BLaER1 (cell line): ENCODE measurements around the gene FUCA2.
"Not testable (repeated sequence)": the region's sequence is repeated elsewhere in the genome, so short reads cannot be mapped to it uniquely, and the experiment has no call there.

ENCODE experiments used
- H3K27ac ChIP-seq: shearing (Covaris generic); formaldehyde crosslinking; 2 replicates; pipeline ENCODE4 v1.8.1; 2022
- H3K27me3 ChIP-seq: shearing (Covaris generic); formaldehyde crosslinking; 2 replicates; pipeline ENCODE4 v1.8.1; 2022
- H3K36me3 ChIP-seq: shearing (Covaris generic); formaldehyde crosslinking; 2 replicates; pipeline ENCODE4 v1.8.1; 2022
- H3K4me1 ChIP-seq: shearing (Covaris generic); formaldehyde crosslinking; 2 replicates; pipeline ENCODE4 v1.8.1; 2022
- H3K4me2 ChIP-seq: shearing (Covaris generic); formaldehyde crosslinking; 2 replicates; pipeline ENCODE4 v1.8.1; 2022
- H3K4me3 ChIP-seq: shearing (Covaris generic); formaldehyde crosslinking; 2 replicates; pipeline ENCODE4 v1.8.1; 2022
- H3K9ac ChIP-seq: shearing (Covaris generic); formaldehyde crosslinking; 2 replicates; pipeline ENCODE4 v1.8.1; 2022
- H3K9me3 ChIP-seq: shearing (Covaris generic); formaldehyde crosslinking; 2 replicates; pipeline ENCODE4 v1.8.1; 2022
- H4K20me1 ChIP-seq: shearing (Covaris generic); formaldehyde crosslinking; 2 replicates; pipeline ENCODE4 v1.8.1; 2022
- Cebpa-rat ChIP-seq: shearing (Covaris generic); IDR thresholded peaks from 2 replicates; pipeline ENCODE4 v1.8.1; 2022

The FUCA2 gene

GRCh38 chr6:143476545-143476944 lies 35.0 kb downstream of the FUCA2 start:
- Histone ChIP-seq H3K27ac (no peak overlapping the region), H3K9me3 (no peaks in the 10 kb centered on the region), H3K4me1 (no peaks in the 10 kb centered on the region), H3K27me3 (no peaks in the 10 kb centered on the region), H4K20me1 (no peaks in the 10 kb centered on the region), H3K9ac (no peak overlapping the region), H3K4me2 (no peak overlapping the region), H3K4me3 (no peak overlapping the region), H3K36me3 (peaks cover 62% of the 10 kb centered on the region)
- TF ChIP-seq Cebpa-rat: no peak

- Histone ChIP-seq H3K4me3 (no peak overlapping the region), H3K27ac (no peak overlapping the region), H3K36me3 (peaks cover 42% of the 10 kb centered on the region), H3K9me3 (no peaks in the 10 kb centered on the region), H4K20me1 (no peaks in the 10 kb centered on the region), H3K27me3 (no peaks in the 10 kb centered on the region), H3K4me2 (no peak overlapping the region), H3K4me1 (no peaks in the 10 kb centered on the region), H3K9ac (no peak overlapping the region)
- TF ChIP-seq Cebpa-rat: no peak
Observed at GRCh38 chr6:143471822-143472221, 39.7 kb downstream of the FUCA2 start.

- not testable (repeated sequence) for H3K9me3 ChIP-seq, H3K4me3 ChIP-seq, H3K4me2 ChIP-seq, H4K20me1 ChIP-seq, H3K9ac ChIP-seq, H3K27me3 ChIP-seq, H3K4me1 ChIP-seq, H3K27ac ChIP-seq
- H3K36me3 ChIP-seq: peaks cover 20% of the 10 kb centered on the region; the same call in 1 of the 2 replicates
Observed at GRCh38 chr6:143468823-143469222, 42.7 kb downstream of the FUCA2 start.

- TF ChIP-seq Cebpa-rat: no peak
- H4K20me1 ChIP-seq: no peaks in the 10 kb centered on the region
- H3K4me1 ChIP-seq: no peaks in the 10 kb centered on the region
- peaks cover 16% of the 10 kb centered on the region for H3K36me3 ChIP-seq
- H3K27me3 ChIP-seq: no peaks in the 10 kb centered on the region
- H3K4me3 ChIP-seq: no peak overlapping the region
- H3K27ac ChIP-seq: no peak overlapping the region
- no peak overlapping the region for H3K9ac ChIP-seq
- H3K9me3 ChIP-seq: no peaks in the 10 kb centered on the region
- H3K4me2 ChIP-seq: no peak overlapping the region
Observed at GRCh38 chr6:143468026-143468425, 43.5 kb downstream of the FUCA2 start.

- no peaks in the 10 kb centered on the region for H3K9me3 ChIP-seq
- H3K4me1 ChIP-seq: no peaks in the 10 kb centered on the region
- peaks cover 20% of the 10 kb centered on the region for H3K36me3 ChIP-seq
- no peaks in the 10 kb centered on the region for H4K20me1 ChIP-seq
- no peak for TF ChIP-seq Cebpa-rat
- H3K27ac ChIP-seq: no peak overlapping the region
- no peak overlapping the region for H3K4me2 ChIP-seq
- no peaks in the 10 kb centered on the region for H3K27me3 ChIP-seq
- H3K4me3 ChIP-seq: no peak overlapping the region
- H3K9ac ChIP-seq: no peak overlapping the region
Observed at GRCh38 chr6:143465546-143465945, 46.0 kb downstream of the FUCA2 start.

- Histone ChIP-seq H3K27me3 (no peaks in the 10 kb centered on the region), H3K4me1 (peaks cover 2% of the 10 kb centered on the region; the same call in 1 of the 2 replicates), H3K9ac (no peak overlapping the region), H4K20me1 (no peaks in the 10 kb centered on the region), H3K4me3 (no peak overlapping the region), H3K4me2 (no peak overlapping the region), H3K36me3 (peaks cover 25% of the 10 kb centered on the region), H3K27ac (no peak overlapping the region), H3K9me3 (no peaks in the 10 kb centered on the region)
- TF ChIP-seq Cebpa-rat: no peak
Observed at GRCh38 chr6:143457563-143458359, 53.8 kb downstream of the FUCA2 start.

- H3K27ac ChIP-seq: peak overlapping the region; percentile 88; the same call in 1 of the 2 replicates
- peaks cover 32% of the 10 kb centered on the region for H3K4me1 ChIP-seq
- H3K27me3 ChIP-seq: no peaks in the 10 kb centered on the region
- H3K4me2 ChIP-seq: peak overlapping the region; percentile 93
- no peaks in the 10 kb centered on the region for H3K9me3 ChIP-seq
- peaks cover 4% of the 10 kb centered on the region for H3K36me3 ChIP-seq
- TF ChIP-seq Cebpa-rat: peak; percentile 46; the same call in 1 of the 2 replicates
- peak overlapping the region; percentile 89 for H3K9ac ChIP-seq
- H3K4me3 ChIP-seq: peak overlapping the region; percentile 81
- no peaks in the 10 kb centered on the region for H4K20me1 ChIP-seq
Observed at GRCh38 chr6:143451531-143451930, 60.0 kb downstream of the FUCA2 start.

GRCh38 chr6:143450453-143451371 lies 60.8 kb downstream of the FUCA2 start, which contains the start of the genes ADAT2 and PEX3:
TSS of gene ADAT2 (minus strand) at chr6:143450695. CDS start at chr6:143450658, 37 bp downstream.
TSS of gene PEX3 (plus strand) at chr6:143450805. CDS start at chr6:143451043, 238 bp downstream.
- no peak for TF ChIP-seq Cebpa-rat
- Histone ChIP-seq H3K9me3 (no peaks in the 10 kb centered on the region), H3K4me2 (peak within 1 kb of the TSS; percentile 93), H3K27ac (peak within 1 kb of the TSS; percentile 88), H3K9ac (peak within 1 kb of the TSS; percentile 89), H3K36me3 (peaks cover 4% of the 10 kb centered on the region), H3K27me3 (no peaks in the 10 kb centered on the region), H3K4me3 (peak within 1 kb of the TSS; percentile 81), H3K4me1 (peaks cover 32% of the 10 kb centered on the region), H4K20me1 (no peaks in the 10 kb centered on the region)

- no peaks in the 10 kb centered on the region for H3K9me3 ChIP-seq
- H3K27ac ChIP-seq: peak overlapping the region; percentile 88
- no peak for TF ChIP-seq Cebpa-rat
- peak overlapping the region; percentile 89 for H3K9ac ChIP-seq
- peaks cover 4% of the 10 kb centered on the region for H3K36me3 ChIP-seq
- H4K20me1 ChIP-seq: no peaks in the 10 kb centered on the region
- H3K4me3 ChIP-seq: peak overlapping the region; percentile 81
- peak overlapping the region; percentile 88 for H3K4me2 ChIP-seq
- H3K4me1 ChIP-seq: peaks cover 32% of the 10 kb centered on the region
- H3K27me3 ChIP-seq: no peaks in the 10 kb centered on the region
Observed at GRCh38 chr6:143449714-143450452, 61.6 kb downstream of the FUCA2 start.
